Osteoblast (primary cell): ENCODE results near the gene TBX6. TPM values are rescaled to one million over a fixed set of nuclear protein-coding genes. Genes with fewer than 3 reads are reported as not detected.

ENCODE experiments used
- DNase-seq: peaks from one replicate; pipeline ENCODE4 v3.0.0; 2011; ENCODE audit warnings: low spot score, mixed read lengths; ENCODE audit not compliant: insufficient read length; ENCODE audit errors: missing footprints
- H2AFZ ChIP-seq: 2 replicates; pipeline ENCODE4 v1.6.0; 2011; ENCODE audit warnings: mild to moderate bottlenecking, low read length
- H3K27ac ChIP-seq: 2 replicates; pipeline ENCODE4 v1.5.1; 2011; ENCODE audit warnings: mild to moderate bottlenecking, low read depth, low read length, moderate library complexity
- H3K27me3 ChIP-seq: 2 replicates; pipeline ENCODE4 v1.6.0; 2012; ENCODE audit warnings: mild to moderate bottlenecking, control low read depth, inconsistent platforms, low read length, moderate library complexity; ENCODE audit not compliant: insufficient read depth
- H3K36me3 ChIP-seq: 2 replicates; pipeline ENCODE4 v1.5.1; 2011; ENCODE audit warnings: mild to moderate bottlenecking, low read length, control low read depth, moderate library complexity; ENCODE audit not compliant: insufficient read depth
- H3K4me1 ChIP-seq: 2 replicates; pipeline ENCODE4 v1.5.1; 2011; ENCODE audit warnings: mild to moderate bottlenecking, low read length, control low read depth, moderate library complexity; ENCODE audit not compliant: insufficient read depth
- H3K4me2 ChIP-seq: 2 replicates; pipeline ENCODE4 v1.6.0; 2011; ENCODE audit warnings: mild to moderate bottlenecking, low read length; ENCODE audit not compliant: insufficient read depth
- H3K4me3 ChIP-seq: fragments of 200-600 bp; sonication (generic); 3 replicates; pipeline ENCODE4 v1.5.1; 2012; ENCODE audit warnings: mild to moderate bottlenecking, low read length, inconsistent platforms; ENCODE audit not compliant: insufficient read depth
- H3K79me2 ChIP-seq: 2 replicates; pipeline ENCODE4 v1.6.0; 2012; ENCODE audit warnings: mild to moderate bottlenecking, low read length, control low read depth, inconsistent platforms; ENCODE audit not compliant: insufficient read depth
- H3K9me3 ChIP-seq: 2 replicates; pipeline ENCODE4 v1.5.1; 2011; ENCODE audit warnings: low read depth, low read length, control low read depth
- H4K20me1 ChIP-seq: 2 replicates; pipeline ENCODE4 v1.6.0; 2012; ENCODE audit warnings: mild to moderate bottlenecking, low read length, control low read depth; ENCODE audit not compliant: insufficient read depth
- total RNA-seq: library from RNA; depleted of rRNA; stranded (reverse); fragments of >200 nt; gene quantifications from 2 replicates; pipeline ENCODE4 v1.2.3, GENCODE V29; 2012
- TF ChIP-seq, protein P1 (sequence below): IDR thresholded peaks from 2 replicates; pipeline ENCODE4 v1.5.1; 2011; ENCODE audit warnings: mild to moderate bottlenecking, low read depth, low read length, moderate library complexity; ENCODE audit errors: extremely low read depth

The TBX6 gene, protein sequence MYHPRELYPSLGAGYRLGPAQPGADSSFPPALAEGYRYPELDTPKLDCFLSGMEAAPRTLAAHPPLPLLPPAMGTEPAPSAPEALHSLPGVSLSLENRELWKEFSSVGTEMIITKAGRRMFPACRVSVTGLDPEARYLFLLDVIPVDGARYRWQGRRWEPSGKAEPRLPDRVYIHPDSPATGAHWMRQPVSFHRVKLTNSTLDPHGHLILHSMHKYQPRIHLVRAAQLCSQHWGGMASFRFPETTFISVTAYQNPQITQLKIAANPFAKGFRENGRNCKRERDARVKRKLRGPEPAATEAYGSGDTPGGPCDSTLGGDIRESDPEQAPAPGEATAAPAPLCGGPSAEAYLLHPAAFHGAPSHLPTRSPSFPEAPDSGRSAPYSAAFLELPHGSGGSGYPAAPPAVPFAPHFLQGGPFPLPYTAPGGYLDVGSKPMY
- 0.29 and 0.36 TPM in 2 replicates for total RNA-seq

DNA sequence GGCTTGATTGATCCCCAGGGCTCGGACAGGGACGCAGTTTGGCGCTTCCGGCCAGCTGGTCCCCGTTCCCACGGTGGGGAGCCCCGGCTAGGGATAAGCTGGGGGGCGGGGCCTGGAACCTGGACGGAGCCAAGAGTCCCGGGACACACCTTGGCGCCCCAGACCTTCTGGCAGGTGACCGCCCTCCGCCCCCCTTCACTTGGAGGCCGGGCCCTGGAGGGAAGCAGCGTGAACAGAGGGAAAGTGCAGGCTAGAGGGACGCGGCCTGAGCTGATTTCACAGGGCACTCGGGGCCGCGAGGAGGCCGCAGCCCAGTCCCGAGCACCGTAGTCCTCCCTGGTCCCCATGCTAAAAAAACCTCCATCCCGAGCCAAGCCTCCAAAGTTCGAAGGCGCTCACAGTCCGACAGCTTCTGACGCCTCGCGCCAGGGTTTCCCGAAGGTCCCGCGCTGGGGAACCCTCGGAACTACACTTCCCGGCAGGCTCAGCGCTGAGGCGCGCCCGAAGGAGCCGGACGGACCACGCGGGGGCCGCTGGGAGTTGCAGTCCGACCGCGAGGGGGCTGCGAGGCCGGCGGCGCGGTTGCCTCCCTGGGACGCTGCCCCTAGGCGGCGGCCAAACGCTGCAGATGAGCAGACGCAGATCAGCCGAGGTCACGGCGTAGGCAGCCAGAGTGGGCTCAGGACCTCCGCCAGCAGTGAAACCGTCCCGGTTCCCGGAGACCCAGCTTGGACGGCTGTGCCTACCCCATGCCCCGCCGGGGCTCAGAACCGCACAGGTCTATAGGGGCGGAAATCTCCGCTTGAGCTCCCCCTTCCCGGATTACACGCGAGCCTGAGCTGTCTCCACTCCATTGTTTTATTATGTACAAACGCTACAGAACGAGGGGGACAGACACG, at the start of gene TBX6:
Gene TBX6, minus strand, starts transcription at position 451 of the 899 bp plus-strand sequence. CDS start 731 bp downstream, outside the sequence.
- Histone ChIP-seq H3K79me2 (peaks cover 3% of the 10 kb centered on the region), H3K27me3 (no peaks in the 10 kb centered on the region), H3K4me2 (peak within 1 kb of the TSS; percentile 90), H3K27ac (peak within 1 kb of the TSS; percentile 59), H4K20me1 (peaks cover 7% of the 10 kb centered on the region), H2AFZ (peak within 1 kb of the TSS; percentile 92), H3K36me3 (peaks cover 8% of the 10 kb centered on the region), H3K9me3 (peaks cover 2% of the 10 kb centered on the region), H3K4me1 (peaks cover 31% of the 10 kb centered on the region), H3K4me3 (peak within 1 kb of the TSS; percentile 76)
- peak; percentile 99 for DNase-seq
- TF ChIP-seq, protein P1, sequence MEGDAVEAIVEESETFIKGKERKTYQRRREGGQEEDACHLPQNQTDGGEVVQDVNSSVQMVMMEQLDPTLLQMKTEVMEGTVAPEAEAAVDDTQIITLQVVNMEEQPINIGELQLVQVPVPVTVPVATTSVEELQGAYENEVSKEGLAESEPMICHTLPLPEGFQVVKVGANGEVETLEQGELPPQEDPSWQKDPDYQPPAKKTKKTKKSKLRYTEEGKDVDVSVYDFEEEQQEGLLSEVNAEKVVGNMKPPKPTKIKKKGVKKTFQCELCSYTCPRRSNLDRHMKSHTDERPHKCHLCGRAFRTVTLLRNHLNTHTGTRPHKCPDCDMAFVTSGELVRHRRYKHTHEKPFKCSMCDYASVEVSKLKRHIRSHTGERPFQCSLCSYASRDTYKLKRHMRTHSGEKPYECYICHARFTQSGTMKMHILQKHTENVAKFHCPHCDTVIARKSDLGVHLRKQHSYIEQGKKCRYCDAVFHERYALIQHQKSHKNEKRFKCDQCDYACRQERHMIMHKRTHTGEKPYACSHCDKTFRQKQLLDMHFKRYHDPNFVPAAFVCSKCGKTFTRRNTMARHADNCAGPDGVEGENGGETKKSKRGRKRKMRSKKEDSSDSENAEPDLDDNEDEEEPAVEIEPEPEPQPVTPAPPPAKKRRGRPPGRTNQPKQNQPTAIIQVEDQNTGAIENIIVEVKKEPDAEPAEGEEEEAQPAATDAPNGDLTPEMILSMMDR, result peak; percentile 58

DNA sequence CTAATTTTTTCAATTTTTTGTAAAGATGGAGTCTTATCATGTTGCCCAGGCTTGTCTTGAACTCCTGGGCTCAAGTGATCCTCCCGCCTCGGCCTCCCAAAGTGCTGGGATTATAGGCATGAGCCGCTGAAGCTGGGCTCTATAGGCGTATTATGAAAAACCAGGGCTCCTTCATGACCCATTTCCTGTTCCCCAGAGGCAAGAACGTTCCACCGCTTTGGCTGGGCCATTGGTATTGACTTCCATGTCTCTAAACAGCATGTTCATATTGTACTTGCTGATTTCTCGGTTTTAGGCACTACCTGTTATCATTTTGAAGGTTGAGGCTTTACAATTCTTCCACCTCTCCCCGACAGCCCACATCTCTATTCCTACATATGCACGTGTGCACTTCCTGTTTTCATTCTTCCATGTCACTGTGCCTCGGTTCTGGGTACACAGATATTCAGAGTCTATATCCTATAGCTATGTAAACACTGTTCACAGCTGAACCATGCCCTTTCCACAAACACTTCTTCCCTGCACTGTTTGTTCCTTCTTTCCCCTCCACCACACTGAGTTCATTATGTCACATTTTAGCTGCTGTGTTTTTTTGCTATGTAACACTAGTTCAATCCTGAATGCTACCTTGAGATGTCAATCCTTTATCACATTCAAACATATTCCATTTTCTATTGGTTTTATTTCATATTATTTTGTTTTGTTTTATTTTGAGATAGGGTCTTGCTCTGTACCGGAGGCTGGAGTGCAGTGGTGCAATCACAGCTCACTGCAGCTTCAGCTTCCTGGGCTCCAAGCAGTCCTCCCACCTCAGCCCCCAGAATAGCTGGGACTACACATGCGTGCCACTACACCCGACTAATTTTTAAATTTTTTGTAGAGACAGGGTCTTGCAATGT, 48.1 kb upstream of the TBX6 start:
- TF ChIP-seq, protein P1, result no peak
- H3K9me3 ChIP-seq, result no peaks in the 10 kb centered on the region
- DNase-seq, result no peak

DNA sequence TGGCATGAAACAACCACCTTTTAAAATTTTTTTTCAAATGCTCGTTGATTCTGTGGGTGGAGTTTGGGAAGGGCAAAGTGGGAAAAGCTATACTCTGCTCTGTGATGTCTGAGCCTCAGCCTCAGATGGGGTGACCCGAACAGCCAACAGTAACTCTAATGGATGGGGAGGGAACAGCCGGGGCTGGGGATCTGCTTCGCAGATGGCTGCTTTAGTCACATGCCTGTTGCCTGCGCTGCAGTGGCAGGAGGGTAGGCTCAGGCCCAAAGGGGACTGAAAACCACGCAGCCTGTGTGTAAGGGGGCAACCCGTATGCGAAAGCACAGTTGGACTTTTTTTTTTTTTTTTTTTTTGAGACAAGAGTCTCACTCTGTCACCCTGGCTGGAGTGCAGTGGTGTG, 46.2 kb upstream of the TBX6 start:
- H3K4me3 ChIP-seq, result no peak overlapping the region
- no peaks in the 10 kb centered on the region for H3K9me3 ChIP-seq
- TF ChIP-seq, protein P1, result no peak
- H3K27me3 ChIP-seq, result no peaks in the 10 kb centered on the region
- no peak overlapping the region for H3K27ac ChIP-seq
- no peaks in the 10 kb centered on the region for H3K36me3 ChIP-seq
- DNase-seq, result no peak
- no peak overlapping the region for H2AFZ ChIP-seq
- H3K79me2 ChIP-seq, result no peaks in the 10 kb centered on the region
- H4K20me1 ChIP-seq, result no peaks in the 10 kb centered on the region
- no peak overlapping the region for H3K4me2 ChIP-seq
- H3K4me1 ChIP-seq, result no peaks in the 10 kb centered on the region

More for the DNA sequence above, 48.1 kb upstream of the TBX6 start:
- Histone ChIP-seq H3K4me2 (no peak overlapping the region), H3K4me1 (no peaks in the 10 kb centered on the region), H3K27me3 (no peaks in the 10 kb centered on the region), H3K36me3 (no peaks in the 10 kb centered on the region), H2AFZ (no peak overlapping the region), H3K4me3 (no peak overlapping the region), H3K79me2 (no peaks in the 10 kb centered on the region), H3K27ac (no peak overlapping the region), H4K20me1 (no peaks in the 10 kb centered on the region)
